AG04450 (cell line): ENCODE measurements around the gene TAAR6. TPM values are rescaled to one million over a fixed set of nuclear protein-coding genes. Genes with fewer than 3 reads are reported as not detected.

Source experiments
- CTCF ChIA-PET: fragments of 300-600, 350-600 bp; formaldehyde crosslinking; extraction: SDS; loops from one replicate; lab custom pipeline; 2022; ENCODE audit warnings: antibody characterized with exemption, inconsistent platforms; lab: Charles Lee
- POLR2A ChIA-PET: fragments of 350-600 bp; formaldehyde crosslinking; extraction: SDS; loops from one replicate; lab custom pipeline; 2021; ENCODE audit warnings: antibody characterized with exemption, inconsistent platforms; lab: Yijun Ruan, JAX
- DNase-seq: peaks from one replicate; pipeline ENCODE4 v3.0.0-alpha.2; 2011; ENCODE audit warnings: low read depth, low spot score
- H3K27ac ChIP-seq: one replicate; pipeline ENCODE4 v1.5.1; 2012; ENCODE audit warnings: low read depth, low read length, control low read depth
- H3K27me3 ChIP-seq: one replicate; pipeline ENCODE4 v1.6.0; 2012; ENCODE audit warnings: low read length; ENCODE audit not compliant: control insufficient read depth, insufficient read depth
- H3K4me3 ChIP-seq: 2 replicates; pipeline ENCODE4 v1.5.1; 2011; ENCODE audit warnings: mild to moderate bottlenecking, low read depth, low read length, control low read depth
- H3K9me3 ChIP-seq: 2 replicates; pipeline ENCODE4 v1.5.1; 2012; ENCODE audit warnings: low read length; ENCODE audit not compliant: control insufficient read depth, insufficient read depth
- CTCF ChIP-seq: IDR thresholded peaks from 2 replicates; pipeline ENCODE4 v1.5.1; 2011; ENCODE audit warnings: low read depth, low read length, control low read depth, inconsistent platforms
- polyA plus RNA-seq: library from polyadenylated mRNA; depleted of rRNA; stranded (reverse); fragments of >200 nt; gene quantifications from 2 replicates; pipeline ENCODE4 v1.2.3, GENCODE V29; 2011; rRNA removed
- small RNA-seq: library from RNA; depleted of rRNA; stranded (forward); fragments of <200 nt; gene quantifications from one replicate; pipeline ENCODE3, GENCODE V24; 2012; ENCODE audit warnings: low read depth; ENCODE audit not compliant: insufficient read length

The TAAR6 gene
- polyA plus RNA-seq, 1 experiment = not detected

- ChIA-PET POLR2A (no interaction called here), CTCF (no interaction called here)
- no peak overlapping the region for H3K27ac ChIP-seq
- no peak for TF ChIP-seq CTCF
- H3K9me3 ChIP-seq = no peaks in the 10 kb centered on the region
- H3K4me3 ChIP-seq = no peak overlapping the region
- peaks cover 10% of the 10 kb centered on the region for H3K27me3 ChIP-seq
- DNase-seq = no peak
Measured at GRCh38 chr6:132611616-132612015, 41.5 kb downstream of the TAAR6 start.

GRCh38 chr6:132612449-132613108 lies 42.5 kb downstream of the TAAR6 start:
- H3K27me3 ChIP-seq = peaks cover 10% of the 10 kb centered on the region
- ChIA-PET CTCF (no interaction called here), POLR2A (no interaction called here)
- H3K4me3 ChIP-seq = no peak overlapping the region
- no peaks in the 10 kb centered on the region for H3K9me3 ChIP-seq
- no peak for DNase-seq
- TF ChIP-seq CTCF = no peak
- no peak overlapping the region for H3K27ac ChIP-seq

GRCh38 chr6:132614554-132614953 lies 44.4 kb downstream of the TAAR6 start:
- CTCF ChIA-PET = no interaction called here
- H3K9me3 ChIP-seq = no peaks in the 10 kb centered on the region
- H3K4me3 ChIP-seq = no peak overlapping the region
- TF ChIP-seq CTCF = no peak
- DNase-seq = no peak
- POLR2A ChIA-PET = no interaction called here
- no peak overlapping the region for H3K27ac ChIP-seq
- H3K27me3 ChIP-seq = peaks cover 10% of the 10 kb centered on the region

GRCh38 chr6:132616677-132617076 lies 46.6 kb downstream of the TAAR6 start:
- ChIA-PET POLR2A (no interaction called here), CTCF (no interaction called here)
- no peak overlapping the region for H3K4me3 ChIP-seq
- TF ChIP-seq CTCF = no peak
- H3K27ac ChIP-seq = no peak overlapping the region
- peaks cover 2% of the 10 kb centered on the region for H3K27me3 ChIP-seq
- no peaks in the 10 kb centered on the region for H3K9me3 ChIP-seq
- DNase-seq = no peak

Small RNAs within 50 kb of the gene (small RNA-seq; reads per million reads assigned to genes)
- not detected for gene TAAR7P

Other genes starting within 250 kb of the TAAR6 start
- 55.9 and 67.5 TPM in 2 replicates for gene MOXD1, start 168.8 kb upstream of the TAAR6 start, polyA plus RNA-seq
- gene STX7, start 57.2 kb upstream of the TAAR6 start, polyA plus RNA-seq = 37.0 and 42.7 TPM in 2 replicates
- gene TAAR9, start 32.0 kb upstream of the TAAR6 start, polyA plus RNA-seq = not detected in 2 replicates
- not detected in 2 replicates for gene TAAR8, start 17.6 kb upstream of the TAAR6 start, polyA plus RNA-seq
- gene TAAR5, start 19.4 kb downstream of the TAAR6 start, polyA plus RNA-seq = not detected in 2 replicates
- gene TAAR2, start 54.0 kb downstream of the TAAR6 start, polyA plus RNA-seq = not detected in 2 replicates
- gene TAAR1, start 88.9 kb downstream of the TAAR6 start, polyA plus RNA-seq = not detected in 2 replicates
- 0.06 TPM in 1 of 2 replicates, not detected in the other for gene VNN1, start 143.7 kb downstream of the TAAR6 start, polyA plus RNA-seq
- gene VNN2, start 187.6 kb downstream of the TAAR6 start, polyA plus RNA-seq = not detected in 2 replicates
- 7.5 and 10.2 TPM in 2 replicates for gene SLC18B1, start 228.3 kb downstream of the TAAR6 start, polyA plus RNA-seq
- gene RPS12, start 244.2 kb downstream of the TAAR6 start, polyA plus RNA-seq = 3,443 and 3,588 TPM in 2 replicates